Ecto neural progenitor cell (in vitro differentiated cells): ENCODE measurements around the gene RANGAP1.

Experiments
- DNase-seq: peaks from one replicate; pipeline ENCODE4 v3.0.0-alpha.2; 2018; ENCODE audit warnings: low spot score

RANGAP1 gene

DNA sequence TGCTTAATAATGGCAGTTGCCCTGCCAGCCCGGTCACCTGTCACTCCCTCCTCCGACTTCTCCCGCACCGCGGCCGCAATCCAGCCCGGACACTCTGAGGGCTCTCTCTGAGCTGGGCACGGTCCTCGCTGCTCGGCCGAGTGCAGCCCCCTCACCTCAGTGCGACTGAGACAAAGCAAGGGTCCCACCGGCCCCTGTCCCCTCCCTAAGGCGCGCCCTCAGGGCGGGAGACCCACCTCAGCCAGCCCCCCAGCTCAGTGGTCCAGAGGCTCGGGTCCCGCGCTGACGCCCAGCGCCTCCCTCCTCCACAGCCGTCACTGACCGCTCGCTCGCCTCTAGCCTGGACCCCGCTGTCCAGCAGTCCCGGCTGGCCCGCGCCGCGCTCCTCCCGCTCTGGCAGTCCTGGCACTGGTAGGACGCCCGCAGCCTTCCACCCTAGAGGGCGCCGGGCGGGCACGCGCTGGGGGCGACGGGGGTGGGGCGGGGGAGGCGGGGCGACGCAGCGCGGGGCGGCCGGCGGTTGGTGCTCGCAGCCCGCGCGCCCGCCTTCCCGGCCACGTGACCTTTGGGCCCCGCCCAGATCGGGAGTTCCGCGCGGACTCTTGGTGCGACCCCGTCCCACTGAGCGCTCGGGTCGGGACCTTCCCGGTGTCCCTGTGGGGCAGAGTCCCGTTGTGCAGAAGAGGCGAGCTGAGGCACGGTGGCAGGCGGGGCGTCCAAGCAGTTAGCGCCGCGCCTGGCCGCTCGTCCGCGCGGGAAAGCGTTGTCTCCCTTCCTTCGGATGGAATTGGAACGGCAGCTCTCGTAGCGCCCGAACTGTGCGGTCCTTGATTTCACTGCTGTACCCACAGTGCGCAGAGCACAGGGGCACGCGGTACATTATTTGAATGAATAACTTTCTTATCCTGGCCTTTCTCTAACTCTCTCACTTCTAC lies 88.7 kb downstream of the RANGAP1 start:
- DNase-seq: peak; percentile 89
